K562 (cell line): Measurements from ENCODE around the gene SELENOO. TPM values are rescaled to one million over a fixed set of nuclear protein-coding genes. Genes with fewer than 3 reads are reported as not detected.

Experiments
- C11orf30 ChIP-seq: fragments of 450-650 bp; IDR thresholded peaks from 2 replicates; pipeline ENCODE4 v1.6.1; 2016; ENCODE audit warnings: low read depth, mild to moderate bottlenecking
- CCNT2 ChIP-seq: IDR thresholded peaks from 2 replicates; pipeline ENCODE4 v1.6.1; 2011; ENCODE audit warnings: borderline replicate concordance, low read depth, mild to moderate bottlenecking, moderate library complexity, mixed read lengths, low read length; ENCODE audit not compliant: insufficient read length; ENCODE audit errors: extremely low read depth
- CHD2 ChIP-seq: IDR thresholded peaks from 2 replicates; pipeline ENCODE4 v1.6.1; 2011; ENCODE audit warnings: low read depth, low read length
- CREBBP ChIP-seq: IDR thresholded peaks from one replicate; pipeline ENCODE4 v1.6.1; 2012; ENCODE audit warnings: low read depth, mild to moderate bottlenecking, control low read depth, inconsistent platforms, low read length
- ETV5 ChIP-seq: sonication (generic); formaldehyde crosslinking; IDR thresholded peaks from 2 replicates; pipeline ENCODE4 v1.4.0; 2020; ENCODE audit warnings: low read depth, mild to moderate bottlenecking, missing genetic modification reagents
- FOXJ3 ChIP-seq: sonication (generic); formaldehyde crosslinking; IDR thresholded peaks from 2 replicates; pipeline ENCODE4 v1.4.0; 2020; ENCODE audit warnings: mild to moderate bottlenecking, missing genetic modification reagents
- HMGN3 ChIP-seq: IDR thresholded peaks from 2 replicates; pipeline ENCODE4 v1.6.1; 2011; ENCODE audit warnings: borderline replicate concordance, low read depth, mild to moderate bottlenecking, mixed read lengths, low read length; ENCODE audit not compliant: insufficient read length; ENCODE audit errors: extremely low read depth
- KAT8 ChIP-seq: fragments of 450-650 bp; IDR thresholded peaks from 2 replicates; pipeline ENCODE4 v1.6.1; 2016; ENCODE audit warnings: low read depth, mild to moderate bottlenecking
- KDM5B ChIP-seq: fragments of 200-600 bp; sonication (generic); IDR thresholded peaks from 2 replicates; pipeline ENCODE4 v1.6.1; 2012; ENCODE audit warnings: low read depth, mild to moderate bottlenecking, moderate library complexity, low read length, control low read depth, inconsistent platforms; ENCODE audit not compliant: insufficient replicate concordance
- LARP7 ChIP-seq: fragments of 450-650 bp; IDR thresholded peaks from 2 replicates; pipeline ENCODE4 v1.6.1; 2016
- MAFF ChIP-seq: IDR thresholded peaks from 2 replicates; pipeline ENCODE4 v1.6.1; 2012; ENCODE audit warnings: low read length, improper control_type of control experiment
- MAZ ChIP-seq, 2 experiments: fragments of 450-650 bp in 1 of 2; sonication (generic) in 1 of 2; formaldehyde crosslinking; IDR thresholded peaks in 1 of 2; conservative IDR thresholded peaks in 1 of 2; 2 replicates each; pipeline versions ENCODE4 v1.4.0 to v1.5.0; 2020; ENCODE audit warnings: mild to moderate bottlenecking in 1 of 2, missing genetic modification reagents in 1 of 2
- MEF2D ChIP-seq: conservative IDR thresholded peaks from 2 replicates; pipeline ENCODE4 v1.6.1; 2016; ENCODE audit warnings: low read depth, missing genetic modification characterization, missing compliant biosample characterization
- MYC ChIP-seq, 2 experiments: fragments of 250-450 bp in 1 of 2; sonication (Bioruptor Pico) in 1 of 2; IDR thresholded peaks; 2 replicates each; pipeline versions ENCODE4 v1.5.1 to v1.6.1; 2012 to 2021; ENCODE audit warnings: low read depth in 2 of 2, borderline replicate concordance in 1 of 2, improper control_type of control experiment in 1 of 2, low read length in 1 of 2, mild to moderate bottlenecking in 1 of 2, moderate library complexity in 1 of 2
- NFE2 ChIP-seq: IDR thresholded peaks from 2 replicates; pipeline ENCODE4 v1.6.1; 2014; ENCODE audit warnings: antibody characterized with exemption, low read depth
- NONO ChIP-seq, 2 experiments: fragments of 200-400 bp in 1 of 2; fragments of 450-650 bp in 1 of 2; formaldehyde crosslinking in 1 of 2; IDR thresholded peaks; 2 replicates each; pipeline ENCODE4 v1.6.1; 2017; ENCODE audit warnings: low read depth in 2 of 2, mild to moderate bottlenecking in 2 of 2, moderate library complexity in 2 of 2, low read length in 1 of 2
- POLR3G ChIP-seq: IDR thresholded peaks from 2 replicates; pipeline ENCODE4 v1.6.1; 2011; ENCODE audit not compliant: insufficient read length, insufficient replicate concordance; ENCODE audit errors: extremely low read depth
- TBL1XR1 ChIP-seq, 2 experiments: IDR thresholded peaks; 2 replicates each; pipeline ENCODE4 v1.6.1; 2012; ENCODE audit warnings: improper control_type of control experiment in 2 of 2, low read length in 2 of 2, mild to moderate bottlenecking in 1 of 2
- ZBTB7A ChIP-seq: IDR thresholded peaks from 2 replicates; pipeline ENCODE4 v1.6.1; 2011; ENCODE audit warnings: low read depth, mild to moderate bottlenecking, low read length, moderate library complexity, borderline replicate concordance; ENCODE audit not compliant: control insufficient read depth
- ZNF316 ChIP-seq: fragments of 450-650 bp; IDR thresholded peaks from 2 replicates; pipeline ENCODE4 v1.6.1; 2016
- polyA plus RNA-seq, 8 experiments: library from polyadenylated mRNA; depleted of rRNA in 4 of 8; stranded (reverse) in 5 of 8; unstranded in 3 of 8; fragments of >200 nt; fragmentation: Nextera tagmentation in 2 of 8; fragmentation: Illumina TruSeq in 1 of 8; extraction: Ambion mirVana in 2 of 8; extraction: Trizol in 1 of 8; gene quantifications; 2 replicates each; pipeline versions ENCODE4 v1.2.1 to v1.2.3, GENCODE V29; 2011 to 2014; ENCODE audit warnings: inconsistent platforms in 1 of 8, missing spikeins in 1 of 8
- total RNA-seq, 7 experiments: library from RNA; depleted of rRNA in 6 of 7; stranded (reverse); fragments of >200 nt in 6 of 7; fragmentation: Illumina TruSeq in 2 of 7; extraction: Trizol in 2 of 7; gene quantifications; 2 replicates each; pipeline versions ENCODE4 v1.2.1 to v1.2.3, GENCODE V29; 2011 to 2021; ENCODE audit warnings: low replicate concordance in 1 of 7
- TF ChIP-seq, protein P1 (sequence below): fragments of 450-650 bp; IDR thresholded peaks from one replicate; pipeline ENCODE4 v1.6.1; 2018; ENCODE audit warnings: mild to moderate bottlenecking, moderate library complexity; ENCODE audit not compliant: partially characterized antibody

Gene SELENOO
- total and polyA plus RNA-seq, 9 of the 15 experiments (the other 6 are each of a cell fraction or from before 2014, with no cell fraction given): 0.37 to 24.9 (median 8.3) TPM

DNA sequence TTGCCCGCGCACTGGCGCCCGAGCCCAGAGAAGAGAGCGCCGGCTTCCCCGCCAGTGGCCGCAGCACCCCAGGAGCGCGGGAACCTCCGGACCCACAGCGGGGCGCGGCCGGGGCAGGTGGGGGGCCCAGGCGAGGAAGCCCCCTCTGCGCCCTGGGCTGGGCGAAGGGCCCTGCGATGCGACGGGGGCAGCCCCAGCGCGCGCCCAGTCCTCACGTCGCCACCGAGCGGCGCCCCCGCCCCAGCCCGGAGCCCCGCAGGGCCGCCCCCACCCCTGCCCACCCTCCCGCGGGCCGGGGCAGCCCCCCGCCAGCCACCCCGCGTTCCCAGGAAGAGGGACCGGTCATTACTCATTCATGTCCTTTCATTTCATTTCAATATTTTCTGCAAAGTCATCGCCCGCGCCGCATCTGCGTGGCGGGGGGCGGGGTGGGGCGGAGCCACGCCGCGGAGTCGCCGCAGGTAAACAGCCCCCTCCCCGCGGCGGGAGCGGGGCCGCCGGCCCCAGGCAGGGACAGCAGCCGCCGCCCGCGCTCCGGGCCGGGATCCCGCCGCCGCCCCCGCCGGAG lies 31.0 kb upstream of the SELENOO start (continued):
- peak; percentile 55 for TF ChIP-seq MYC (IDR thresholded peaks at IDR 0.05; ENCODE audit: low read depth, low read length)
- no peak for TF ChIP-seq MYC (CRISPR knock-in tag; IDR thresholded peaks at IDR 0.05; ENCODE audit: borderline replicate concordance, low read depth)
- no peak for TF ChIP-seq TBL1XR1 (IDR thresholded peaks at IDR 0.05; ENCODE audit: low read length in 2 of 2)
- TF ChIP-seq, protein P1, sequence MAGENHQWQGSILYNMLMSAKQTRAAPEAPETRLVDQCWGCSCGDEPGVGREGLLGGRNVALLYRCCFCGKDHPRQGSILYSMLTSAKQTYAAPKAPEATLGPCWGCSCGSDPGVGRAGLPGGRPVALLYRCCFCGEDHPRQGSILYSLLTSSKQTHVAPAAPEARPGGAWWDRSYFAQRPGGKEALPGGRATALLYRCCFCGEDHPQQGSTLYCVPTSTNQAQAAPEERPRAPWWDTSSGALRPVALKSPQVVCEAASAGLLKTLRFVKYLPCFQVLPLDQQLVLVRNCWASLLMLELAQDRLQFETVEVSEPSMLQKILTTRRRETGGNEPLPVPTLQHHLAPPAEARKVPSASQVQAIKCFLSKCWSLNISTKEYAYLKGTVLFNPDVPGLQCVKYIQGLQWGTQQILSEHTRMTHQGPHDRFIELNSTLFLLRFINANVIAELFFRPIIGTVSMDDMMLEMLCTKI: no peak
- TF ChIP-seq ETV5: no peak
- peak; percentile 89 for TF ChIP-seq NFE2
- TF ChIP-seq HMGN3: peak; percentile 60
- TF ChIP-seq ZBTB7A: peak; percentile 62
- peak; percentile 37 for TF ChIP-seq MAFF
- no peak for TF ChIP-seq NONO (IDR thresholded peaks at IDR 0.05; ENCODE audit: low read depth in 2 of 2, low read length in 1 of 2)
- no peak for TF ChIP-seq LARP7
- TF ChIP-seq ZNF316: peak; percentile 64
- no peak for TF ChIP-seq CHD2
- peak; percentile 47 to 67; a peak in 2 of 4 replicates for TF ChIP-seq MAZ (CRISPR knock-in tag; conservative IDR thresholded peaks at IDR 0.05 in 1 of 2, IDR thresholded peaks at IDR 0.05 in 1 of 2)
- no peak for TF ChIP-seq CREBBP
- peak; percentile 90 for TF ChIP-seq CCNT2
- TF ChIP-seq FOXJ3: no peak
- TF ChIP-seq POLR3G: no peak
- no peak for TF ChIP-seq MEF2D (tag)
- peak; percentile 66; the same call in 1 of the 2 replicates for TF ChIP-seq C11orf30
- no peak for TF ChIP-seq KAT8
- peak; percentile 23 for TF ChIP-seq KDM5B
